DND-41 (cell line): Measurements from ENCODE around the gene RGS19.

Experiments
- CTCF ChIP-seq: IDR thresholded peaks from 2 replicates; pipeline ENCODE4 v1.5.1; 2012; ENCODE audit warnings: borderline replicate concordance, low read length, moderate library complexity, mild to moderate bottlenecking; ENCODE audit not compliant: poor library complexity, severe bottlenecking; ENCODE audit errors: extremely low read depth
- EZH2 ChIP-seq: IDR thresholded peaks from 3 replicates; pipeline ENCODE4 v1.6.1; 2012; ENCODE audit warnings: borderline replicate concordance, low read depth, mild to moderate bottlenecking, moderate library complexity, low read length, inconsistent platforms; ENCODE audit not compliant: severe bottlenecking

GRCh38 chr20:64047046-64047389, 32.3 kb downstream of the RGS19 start:
- TF ChIP-seq CTCF = no peak
- no peak for TF ChIP-seq EZH2
